VCaP (cell line): Measurements from ENCODE around the gene LSAMP.
"Not testable (repeated sequence)": the region's sequence is repeated elsewhere in the genome, so short reads cannot be mapped to it uniquely, and the experiment has no call there.

Source experiments
- H3K27ac ChIP-seq: fragments of 450-650 bp; 2 replicates; pipeline ENCODE4 v1.5.1; 2017
- TF ChIP-seq, protein P1 (sequence below): fragments of 450-650 bp; conservative IDR thresholded peaks from 2 replicates; pipeline ENCODE4 v1.5.1; 2017; ENCODE audit warnings: mild to moderate bottlenecking, moderate library complexity

The LSAMP gene

DNA sequence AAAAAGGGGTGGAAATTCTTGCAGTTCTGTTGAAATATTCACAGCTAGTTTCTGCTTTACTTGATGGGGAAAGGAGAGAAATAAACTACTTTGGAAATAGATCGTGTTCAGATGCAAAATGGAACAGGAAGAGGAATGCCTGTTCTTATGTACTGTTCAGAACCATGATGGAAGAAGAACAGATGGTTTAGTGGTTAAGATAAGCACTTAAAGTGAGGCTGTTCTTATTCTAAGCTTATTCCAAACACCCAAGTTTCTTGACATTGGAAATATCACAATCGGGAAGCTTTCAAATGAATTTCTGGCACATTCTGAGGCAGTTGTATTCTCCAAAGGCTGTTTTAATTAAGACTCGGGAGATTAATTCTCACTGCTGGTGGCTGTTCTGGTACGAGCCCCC lies 228.5 kb downstream of the LSAMP start:
- H3K27ac ChIP-seq = no peak overlapping the region
- TF ChIP-seq, protein P1, sequence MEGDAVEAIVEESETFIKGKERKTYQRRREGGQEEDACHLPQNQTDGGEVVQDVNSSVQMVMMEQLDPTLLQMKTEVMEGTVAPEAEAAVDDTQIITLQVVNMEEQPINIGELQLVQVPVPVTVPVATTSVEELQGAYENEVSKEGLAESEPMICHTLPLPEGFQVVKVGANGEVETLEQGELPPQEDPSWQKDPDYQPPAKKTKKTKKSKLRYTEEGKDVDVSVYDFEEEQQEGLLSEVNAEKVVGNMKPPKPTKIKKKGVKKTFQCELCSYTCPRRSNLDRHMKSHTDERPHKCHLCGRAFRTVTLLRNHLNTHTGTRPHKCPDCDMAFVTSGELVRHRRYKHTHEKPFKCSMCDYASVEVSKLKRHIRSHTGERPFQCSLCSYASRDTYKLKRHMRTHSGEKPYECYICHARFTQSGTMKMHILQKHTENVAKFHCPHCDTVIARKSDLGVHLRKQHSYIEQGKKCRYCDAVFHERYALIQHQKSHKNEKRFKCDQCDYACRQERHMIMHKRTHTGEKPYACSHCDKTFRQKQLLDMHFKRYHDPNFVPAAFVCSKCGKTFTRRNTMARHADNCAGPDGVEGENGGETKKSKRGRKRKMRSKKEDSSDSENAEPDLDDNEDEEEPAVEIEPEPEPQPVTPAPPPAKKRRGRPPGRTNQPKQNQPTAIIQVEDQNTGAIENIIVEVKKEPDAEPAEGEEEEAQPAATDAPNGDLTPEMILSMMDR = no peak

DNA sequence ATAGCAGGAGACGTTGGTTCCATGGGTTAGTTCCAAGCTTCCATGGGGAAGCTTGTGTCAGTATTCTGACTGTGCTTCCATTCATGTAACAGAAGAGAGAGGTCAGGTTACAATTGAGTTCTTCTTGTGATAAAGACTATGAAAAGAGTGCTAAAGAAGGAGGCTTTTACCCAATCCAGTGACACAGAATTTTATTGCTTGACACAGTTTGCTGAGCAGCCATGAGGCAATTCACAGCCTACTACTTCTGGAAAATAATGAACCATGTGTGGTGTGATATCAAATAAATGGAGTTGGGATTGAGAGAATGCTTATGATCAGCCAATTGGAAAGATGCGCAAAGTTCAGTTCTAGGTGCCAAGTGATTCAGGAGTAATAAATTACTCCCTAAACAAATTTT lies 233.4 kb downstream of the LSAMP start:
- H3K27ac ChIP-seq = no peak overlapping the region
- TF ChIP-seq, protein P1 = no peak

DNA sequence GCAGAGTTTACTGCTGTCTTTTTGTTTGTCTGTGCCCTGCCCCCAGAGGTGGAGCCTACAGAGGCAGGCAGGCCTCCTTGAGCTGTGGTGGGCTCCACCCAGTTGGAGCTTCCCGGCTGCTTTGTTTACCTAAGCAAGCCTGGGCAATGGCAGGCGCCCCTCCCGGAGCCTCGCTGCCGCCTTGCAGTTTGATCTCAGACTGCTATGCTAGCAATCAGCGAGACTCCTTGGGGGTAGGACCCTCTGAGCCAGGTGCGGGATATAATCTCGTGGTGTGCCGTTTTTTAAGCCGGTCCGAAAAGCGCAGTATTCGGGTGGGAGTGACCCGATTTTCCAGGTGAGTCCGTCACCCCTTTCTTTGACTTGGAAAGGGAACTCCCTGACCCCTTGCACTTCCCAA lies 236.5 kb downstream of the LSAMP start:
- not testable (repeated sequence) for H3K27ac ChIP-seq

DNA sequence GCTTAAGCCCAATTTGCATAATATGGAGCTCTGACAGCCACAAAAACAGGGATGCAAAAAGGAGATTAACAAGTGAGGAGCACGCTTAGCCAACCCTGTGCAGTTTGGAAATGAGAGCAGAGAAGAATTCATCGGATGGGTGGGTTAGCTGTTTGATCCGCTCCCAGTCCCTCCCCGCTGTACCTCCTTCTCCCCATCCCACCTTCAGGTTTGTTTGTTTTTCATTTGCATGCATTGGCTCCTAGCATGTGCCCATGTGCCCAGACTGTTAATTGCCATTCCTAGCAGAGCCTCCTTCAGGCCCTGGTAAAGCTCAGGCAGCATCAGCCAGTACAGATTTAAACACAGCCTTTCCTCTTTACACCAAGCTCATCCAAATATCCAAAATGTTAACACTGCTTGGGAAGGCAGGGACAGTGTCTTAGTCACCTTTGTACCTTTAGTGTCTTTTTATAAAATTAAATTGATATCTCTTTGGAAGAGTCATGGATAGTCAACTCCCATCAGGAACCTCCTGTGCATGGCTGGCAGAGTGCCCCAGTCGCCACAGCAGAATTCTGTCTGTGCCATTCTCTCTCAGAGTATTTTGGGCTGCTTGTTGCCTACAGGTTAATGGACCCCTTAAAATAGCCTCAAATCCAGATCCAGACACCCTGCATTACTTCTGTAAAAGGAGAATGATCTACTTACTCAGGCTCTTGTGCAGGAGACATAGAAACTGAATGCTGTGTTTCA lies 244.2 kb downstream of the LSAMP start:
- TF ChIP-seq, protein P1 = no peak
- no peak overlapping the region for H3K27ac ChIP-seq

DNA sequence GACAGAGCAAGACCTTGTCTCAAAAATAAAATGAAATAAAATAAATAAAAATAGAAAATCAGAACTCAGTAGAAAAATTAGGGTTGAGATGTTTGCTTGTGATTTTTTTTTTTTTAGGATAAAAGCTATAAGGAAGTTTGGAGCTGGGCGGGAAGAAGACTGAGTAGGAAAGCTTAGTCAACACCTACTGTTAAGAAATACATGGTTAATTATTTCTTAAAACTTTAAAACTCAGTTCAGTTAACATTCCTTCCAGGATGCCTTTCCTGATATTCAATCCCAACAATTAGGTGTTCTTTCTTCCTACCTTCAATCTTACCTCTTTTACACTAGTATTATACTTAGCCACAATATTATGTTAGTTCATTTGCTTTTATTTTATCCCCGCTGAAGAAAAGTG lies 246.2 kb downstream of the LSAMP start:
- H3K27ac ChIP-seq = no peak overlapping the region
- TF ChIP-seq, protein P1 = no peak

DNA sequence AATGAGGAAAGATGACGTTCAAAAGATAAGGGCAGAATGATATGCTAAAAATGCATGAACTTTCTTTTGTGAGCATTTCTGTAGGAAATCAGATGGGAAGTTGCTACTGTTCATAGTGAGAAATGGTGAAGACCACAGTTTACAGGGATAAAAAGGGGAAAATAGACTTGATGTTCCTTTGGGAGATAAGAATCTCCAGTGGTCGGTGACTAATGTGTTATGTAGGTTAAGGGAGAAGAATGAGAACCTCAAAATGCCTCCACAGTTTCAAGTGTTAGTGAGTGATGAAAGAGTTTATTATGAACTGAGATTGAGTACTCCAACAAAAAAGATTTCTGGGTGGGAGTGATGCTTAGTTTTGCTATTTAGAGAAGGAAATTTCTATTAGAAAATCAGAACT lies 247.2 kb downstream of the LSAMP start:
- no peak overlapping the region for H3K27ac ChIP-seq
- TF ChIP-seq, protein P1 = no peak

DNA sequence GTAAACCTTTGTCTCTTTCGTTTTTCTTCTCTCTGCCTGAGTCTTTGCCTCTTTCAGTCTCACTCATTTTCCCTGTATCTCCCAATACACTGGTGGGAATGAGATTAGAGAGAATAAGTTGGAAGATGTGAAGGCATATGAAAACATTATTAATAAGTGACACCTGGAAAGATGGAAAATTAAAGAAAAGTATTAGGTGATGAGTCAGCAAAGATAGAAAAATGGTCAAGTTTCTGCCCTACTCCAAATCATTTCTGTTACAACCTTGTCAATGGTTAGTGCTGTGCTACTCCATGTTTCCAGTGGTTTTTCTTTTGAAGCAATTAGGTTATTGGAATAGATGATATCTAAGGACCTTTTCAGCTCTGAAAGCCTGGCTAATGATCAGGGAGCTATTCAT lies 252.8 kb downstream of the LSAMP start:
- no peak overlapping the region for H3K27ac ChIP-seq
- TF ChIP-seq, protein P1 = no peak

DNA sequence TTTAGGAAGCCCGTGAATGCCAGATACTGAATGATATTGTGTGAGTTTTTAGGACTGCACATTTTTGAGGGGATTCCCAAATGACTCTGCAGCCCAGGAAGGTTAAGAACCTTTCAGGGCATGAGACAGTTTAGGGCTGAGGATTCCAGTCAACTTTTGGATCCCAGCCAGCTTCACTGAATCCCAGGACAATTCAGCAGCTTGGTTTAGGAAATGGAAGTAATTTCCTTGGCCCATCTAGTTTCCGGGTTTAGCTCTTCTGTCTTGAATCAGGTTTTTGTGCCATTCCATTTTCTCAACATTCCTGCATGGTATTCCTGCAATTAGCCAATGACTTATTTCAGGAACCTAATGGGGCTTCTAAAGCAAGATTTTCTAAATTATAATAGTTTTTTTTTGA lies 253.9 kb downstream of the LSAMP start:
- H3K27ac ChIP-seq = no peak overlapping the region
- TF ChIP-seq, protein P1 = no peak
